SK-N-MC (cell line): ENCODE data around the gene DCAF16.

Experiments
- EZH2 ChIP-seq: fragments of 200-600 bp; sonication (generic); IDR thresholded peaks from one replicate; pipeline ENCODE4 v1.6.1; 2017; ENCODE audit warnings: antibody characterized with exemption
- FOXP2 ChIP-seq: optimal IDR thresholded peaks from 2 replicates; pipeline ENCODE3; 2011; ENCODE audit warnings: mild to moderate bottlenecking, moderate library complexity; ENCODE audit not compliant: insufficient read depth; ENCODE audit errors: extremely low read length, control extremely low read depth
- POLR2AphosphoS5 ChIP-seq: IDR thresholded peaks from 2 replicates; pipeline ENCODE4 v1.6.1; 2012; ENCODE audit warnings: mild to moderate bottlenecking, low read depth, low read length, borderline replicate concordance

DNA sequence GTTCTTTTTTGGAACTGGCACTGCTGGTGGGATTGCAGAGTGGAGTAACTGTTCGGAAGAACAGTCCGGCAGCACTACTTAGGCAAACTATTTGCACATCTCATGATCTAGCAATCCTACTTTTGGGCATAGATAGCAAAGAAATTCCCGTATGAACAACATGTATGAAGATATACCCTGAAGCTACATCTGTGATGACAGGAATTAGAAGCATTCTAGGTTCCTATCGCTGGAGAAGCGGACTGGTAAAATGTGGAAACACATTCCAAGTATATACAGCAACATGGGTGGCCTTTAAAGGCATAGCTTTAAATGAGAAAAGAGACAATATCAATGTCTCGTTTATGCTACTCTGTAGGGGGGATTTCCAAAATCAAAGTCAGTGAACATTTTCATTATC is 3.1 kb downstream of the DCAF16 start:
- TF ChIP-seq POLR2AphosphoS5 (no peak), EZH2 (no peak), FOXP2 (no peak)
